GM19372 (cell line): Measurements from ENCODE around the gene MOAP1.
"Not testable (repeated sequence)": the region's sequence is repeated elsewhere in the genome, so short reads cannot be mapped to it uniquely, and the experiment has no call there.

Source experiments
- ATAC-seq: cut with Tn5 transposase; IDR thresholded peaks from one replicate; pipeline ENCODE4 v1.9.1; 2021; ENCODE audit warnings: mild to moderate bottlenecking, low read depth, moderate library complexity; ENCODE audit not compliant: unreplicated experiment

The MOAP1 gene

DNA sequence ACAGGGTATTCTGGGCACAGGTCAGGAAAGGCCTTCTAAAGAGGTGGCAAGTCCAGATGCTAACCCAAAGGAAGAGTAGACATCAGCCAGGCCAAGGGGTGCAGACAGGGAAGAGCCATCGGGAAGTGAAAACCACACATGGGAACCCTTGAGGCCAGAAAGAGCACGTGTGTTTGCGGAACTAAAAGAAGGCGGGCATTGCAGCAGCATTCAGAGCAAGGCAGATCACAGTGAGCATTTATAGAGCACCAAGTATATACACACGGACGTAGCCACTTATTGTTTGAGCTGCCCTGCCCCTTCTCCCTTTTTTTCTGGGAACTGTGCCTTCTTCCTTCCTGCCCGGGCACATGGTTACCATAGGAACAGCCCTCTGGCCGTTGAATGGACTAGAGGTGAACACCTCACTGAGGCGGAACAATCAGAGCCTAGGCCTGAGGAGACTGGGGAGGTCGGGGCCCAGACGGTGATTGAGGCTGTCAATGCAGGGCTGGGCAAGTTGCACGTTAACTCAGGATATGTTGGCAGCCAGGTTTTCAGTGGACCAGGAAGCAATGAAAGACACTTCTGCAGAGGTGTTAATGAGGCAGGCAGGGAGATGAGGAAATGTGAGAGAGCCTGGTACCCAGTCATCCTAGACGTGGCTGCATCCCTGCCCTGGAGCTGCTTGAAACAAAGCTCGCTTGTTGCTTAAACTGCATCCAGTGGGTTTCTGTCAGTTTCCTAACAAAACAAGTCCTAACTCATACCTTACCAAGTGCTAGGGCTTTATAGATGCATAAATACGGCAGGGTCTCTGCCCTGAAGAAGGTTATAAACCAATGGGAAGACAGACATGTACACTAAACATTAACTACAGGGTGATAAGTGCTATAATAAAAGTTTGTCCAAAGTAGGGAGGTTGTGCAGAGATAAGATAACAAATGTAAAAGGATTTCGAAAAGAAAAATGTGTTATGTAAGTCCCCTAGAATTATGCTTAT is 34.2 kb downstream of the MOAP1 start:
- no peak for ATAC-seq

DNA sequence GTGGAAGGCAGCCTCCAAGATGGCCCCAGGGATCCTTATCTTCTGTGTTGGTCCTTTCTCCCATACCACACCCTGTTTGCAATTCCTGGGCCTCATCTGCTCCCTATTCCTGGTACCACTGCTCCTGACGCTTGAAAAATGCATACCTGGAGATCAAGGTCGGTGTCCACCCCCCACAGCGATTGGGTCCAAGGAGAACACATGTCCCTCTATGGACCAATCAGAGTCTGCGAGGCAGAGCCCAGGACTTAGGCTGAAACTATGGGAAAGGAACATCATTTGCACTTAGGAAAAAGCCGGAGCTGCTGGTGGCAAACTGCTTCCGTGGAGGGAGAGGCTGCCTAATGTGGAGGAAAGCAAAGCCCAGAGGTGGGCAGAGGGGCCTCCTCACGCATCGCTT is 35.7 kb downstream of the MOAP1 start:
- ATAC-seq: no peak

DNA sequence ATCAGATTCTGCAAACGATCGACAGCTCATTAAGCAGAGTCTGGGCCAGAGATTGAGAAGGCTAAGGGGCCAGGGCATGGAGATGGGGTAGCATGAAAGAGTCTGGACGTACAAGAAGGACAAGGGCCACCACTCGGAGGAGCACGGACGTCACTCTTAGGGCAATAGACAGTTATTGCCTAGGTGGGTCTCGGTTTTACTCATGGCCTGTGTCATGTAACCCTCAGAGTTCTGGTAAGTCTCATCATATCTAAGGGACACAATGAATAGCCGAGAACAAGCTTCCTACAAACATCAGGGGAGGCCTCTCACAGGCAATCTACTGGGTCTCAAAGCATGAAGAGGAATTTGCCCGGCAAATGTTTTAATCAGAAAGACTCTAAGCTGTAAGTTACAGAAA is 38.6 kb downstream of the MOAP1 start:
- no peak for ATAC-seq

DNA sequence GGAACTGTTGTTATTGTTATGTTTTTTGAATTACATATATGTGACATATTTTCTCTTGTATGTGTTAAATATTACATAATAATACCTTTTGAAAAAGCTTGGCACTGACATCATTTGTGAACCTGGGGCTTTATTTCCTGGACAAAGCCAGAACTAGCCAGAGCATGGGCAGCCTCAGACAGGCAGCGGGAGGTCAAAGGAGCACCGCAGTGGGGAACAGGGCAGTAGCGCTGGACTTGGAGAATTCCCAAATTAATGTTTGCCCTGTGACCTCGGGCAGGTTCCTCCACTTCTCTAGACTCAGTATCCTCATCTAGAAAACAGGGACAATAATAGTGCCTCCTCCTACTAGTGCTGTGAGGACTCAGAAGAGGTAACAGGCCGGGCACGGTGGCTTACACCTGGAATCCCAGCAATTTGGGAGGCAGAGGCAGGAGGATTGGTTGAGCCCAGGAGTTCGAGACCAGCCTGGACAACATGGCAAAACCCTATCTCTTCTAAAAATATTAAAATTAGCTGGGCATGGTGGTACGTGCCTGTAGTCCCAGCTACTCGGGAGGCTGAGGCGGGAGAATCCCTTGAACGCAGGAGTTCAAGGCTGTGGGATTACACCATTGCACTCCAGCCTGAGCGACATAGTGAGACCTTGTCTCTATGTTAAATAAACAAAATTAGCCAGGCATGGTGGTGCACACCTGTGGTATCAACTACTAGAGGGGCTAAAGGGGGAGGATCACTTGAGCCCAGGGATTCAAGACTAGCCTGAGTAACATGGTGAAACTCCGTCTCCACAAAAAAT is 41.6 kb downstream of the MOAP1 start:
- no peak for ATAC-seq

DNA sequence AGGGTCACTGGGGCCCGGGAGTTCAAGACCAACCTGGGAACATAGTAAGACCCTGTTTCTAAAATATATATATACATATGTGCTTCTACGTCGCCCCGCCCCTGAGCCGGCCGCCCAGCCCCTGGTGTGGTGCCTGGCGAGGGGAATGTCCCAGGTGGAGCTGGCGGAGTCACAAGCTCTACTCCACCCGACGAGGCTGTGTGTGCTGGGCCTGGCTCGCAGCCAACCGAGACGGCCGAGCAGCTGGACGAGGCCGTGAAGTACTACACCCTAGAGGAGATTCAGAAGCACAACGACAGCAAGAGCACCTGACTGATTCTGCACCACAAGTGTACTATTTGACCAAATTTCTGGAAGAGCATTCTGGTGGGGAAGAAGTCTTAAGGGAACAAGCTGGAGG is 46.8 kb downstream of the MOAP1 start:
- ATAC-seq: no peak

DNA sequence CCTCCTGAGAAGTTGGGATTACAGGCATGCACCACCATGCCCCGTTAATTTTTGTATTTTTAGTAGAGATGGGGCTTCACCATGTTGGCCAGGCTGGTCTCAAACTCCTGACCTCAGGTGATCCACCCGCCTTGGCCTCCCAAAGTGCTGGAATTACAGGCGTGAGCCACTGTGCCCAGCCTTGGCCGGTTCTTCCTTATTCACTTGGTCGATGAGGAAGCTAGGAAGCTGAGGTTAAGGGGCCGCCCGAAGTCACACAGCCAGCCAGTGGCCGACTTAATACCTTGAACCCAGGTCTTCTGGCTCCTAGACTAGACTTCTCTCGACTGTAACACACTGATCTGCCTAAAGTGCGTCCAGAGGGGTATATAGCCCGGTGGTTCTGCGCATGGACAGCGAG is 48.2 kb downstream of the MOAP1 start:
- not testable (repeated sequence) for ATAC-seq

DNA sequence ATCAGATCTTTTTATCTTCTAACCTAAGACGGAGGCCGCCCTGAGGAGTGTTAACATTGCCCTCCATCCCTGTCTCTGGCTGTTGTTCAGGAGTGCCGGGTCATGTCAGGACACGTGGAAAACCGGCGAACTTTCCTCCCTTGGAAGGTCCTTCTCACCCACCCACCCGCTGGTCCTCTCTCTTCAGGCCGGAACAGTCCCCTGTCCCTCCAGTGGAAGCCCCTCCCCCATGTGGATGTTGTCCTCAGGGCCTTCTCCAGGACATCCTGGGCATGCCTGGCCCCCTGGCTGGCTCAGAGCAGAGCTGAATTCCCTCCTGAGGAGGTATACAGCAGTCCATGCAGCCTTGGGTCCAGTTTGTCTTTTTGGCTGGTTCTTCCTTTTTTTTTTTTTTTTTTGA is 48.7 kb downstream of the MOAP1 start:
- no peak for ATAC-seq

DNA sequence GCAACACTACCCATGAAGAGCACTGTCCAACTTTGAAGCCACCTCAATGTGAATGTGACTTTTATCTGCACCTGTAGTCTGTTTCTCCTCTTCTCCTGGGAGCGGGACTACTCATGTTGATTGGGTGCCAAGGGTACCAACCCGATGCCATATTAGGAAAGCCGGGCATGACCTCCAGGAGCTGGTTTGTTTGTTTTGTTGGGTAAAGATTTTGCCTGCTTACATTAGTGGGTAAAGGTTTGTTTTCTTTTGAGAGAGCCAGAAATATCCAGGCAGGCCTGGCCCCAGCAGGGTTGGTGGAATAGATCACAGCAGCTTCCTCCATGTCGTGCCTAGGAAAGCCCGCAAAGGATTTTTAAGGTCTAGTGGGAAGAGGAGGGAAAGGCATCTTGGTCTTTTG is 49.3 kb downstream of the MOAP1 start:
- ATAC-seq: no peak

DNA sequence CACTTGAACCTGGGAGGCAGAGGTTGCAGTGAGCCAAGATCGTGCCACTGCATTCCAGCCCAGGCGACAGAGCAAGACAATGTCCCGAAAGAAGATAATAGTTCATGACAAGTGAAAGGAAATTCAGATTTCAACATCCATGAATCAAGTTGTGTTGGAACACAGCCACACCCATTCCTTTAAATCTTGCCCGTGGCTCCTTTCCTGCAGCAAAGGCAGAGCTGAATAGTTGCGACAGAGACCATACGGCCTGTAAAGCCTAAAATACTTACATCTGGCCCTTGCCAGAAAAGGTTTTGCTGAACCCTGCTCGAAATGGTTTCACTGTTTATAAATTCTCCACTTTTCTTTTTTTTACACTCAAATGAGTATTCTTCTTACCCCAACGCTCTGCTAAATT is 51.2 kb downstream of the MOAP1 start:
- ATAC-seq: no peak

DNA sequence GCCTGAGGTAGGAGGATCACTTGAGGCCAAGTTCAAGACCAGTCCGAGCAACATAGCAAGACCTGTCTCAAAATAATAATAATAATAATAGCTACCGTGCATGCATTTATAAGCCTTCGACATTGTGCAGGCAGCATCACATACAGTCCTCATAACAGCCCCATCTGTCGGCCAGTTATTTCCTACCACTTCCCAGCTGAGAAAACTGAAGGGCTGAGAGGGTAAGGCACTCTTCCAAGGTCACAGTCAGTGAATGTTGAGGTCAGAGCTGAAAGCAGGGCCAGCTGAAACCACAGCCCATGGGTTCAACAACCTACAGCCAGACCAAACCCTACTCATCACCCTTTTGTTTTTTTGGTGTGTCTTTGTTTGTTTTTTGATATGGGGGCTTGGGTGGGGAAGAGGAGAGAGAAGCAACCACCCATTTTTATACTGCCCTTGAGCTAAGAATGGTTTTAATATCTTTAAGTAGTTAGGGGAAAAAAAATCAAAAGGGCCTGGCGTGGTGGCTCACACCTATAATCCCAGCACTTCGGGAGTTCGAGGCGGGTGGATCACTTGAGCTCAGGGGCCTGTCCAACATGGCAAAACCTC is 52.1 kb downstream of the MOAP1 start:
- no peak for ATAC-seq
